ENCODE results near the gene DMXL2.
"Not testable (repeated sequence)": the region's sequence is repeated elsewhere in the genome, so short reads cannot be mapped to it uniquely, and the experiment has no call there.

Gene DMXL2

GRCh38 chr15:51658664-51659063 is 36.1 kb upstream of the DMXL2 start:
- TF ChIP-seq CTCF (IDR thresholded peaks at IDR 0.05; ENCODE audit: borderline replicate concordance, insufficient read depth, low read depth, low read length), result no peak
- H3K4me3 ChIP-seq (ENCODE audit: low read depth, low read length), result no peak overlapping the region

- H3K4me3 ChIP-seq (ENCODE audit: low read depth, low read length), result not testable (repeated sequence)
Measured at GRCh38 chr15:51655401-51656057, 33.0 kb upstream of the DMXL2 start.

GRCh38 chr15:51652084-51652668 is 29.6 kb upstream of the DMXL2 start:
- no peak for TF ChIP-seq CTCF (IDR thresholded peaks at IDR 0.05; ENCODE audit: borderline replicate concordance, insufficient read depth, low read depth, low read length)
- H3K4me3 ChIP-seq (ENCODE audit: low read depth, low read length), result no peak overlapping the region

- no peak overlapping the region for H3K4me3 ChIP-seq (ENCODE audit: low read depth, low read length)
- peak; percentile 37; the same call in 1 of the 2 replicates for TF ChIP-seq CTCF (IDR thresholded peaks at IDR 0.05; ENCODE audit: borderline replicate concordance, insufficient read depth, low read depth, low read length)
Measured at GRCh38 chr15:51649659-51650521, 27.3 kb upstream of the DMXL2 start.

GRCh38 chr15:51648643-51649042 is 26.1 kb upstream of the DMXL2 start:
- H3K4me3 ChIP-seq (ENCODE audit: low read depth, low read length), result not testable (repeated sequence)

GRCh38 chr15:51648101-51648500 is 25.5 kb upstream of the DMXL2 start:
- not testable (repeated sequence) for H3K4me3 ChIP-seq (ENCODE audit: low read depth, low read length)

- no peak overlapping the region for H3K4me3 ChIP-seq (ENCODE audit: low read depth, low read length)
- no peak for TF ChIP-seq CTCF (IDR thresholded peaks at IDR 0.05; ENCODE audit: borderline replicate concordance, insufficient read depth, low read depth, low read length)
Measured at GRCh38 chr15:51647128-51647562, 24.6 kb upstream of the DMXL2 start.

- no peak for TF ChIP-seq CTCF (IDR thresholded peaks at IDR 0.05; ENCODE audit: borderline replicate concordance, insufficient read depth, low read depth, low read length)
Measured at GRCh38 chr15:51642696-51643095, 20.1 kb upstream of the DMXL2 start.

More at GRCh38 chr15:51642696-51643095, 20.1 kb upstream of the DMXL2 start:
- H3K4me3 ChIP-seq (ENCODE audit: low read depth, low read length), result no peak overlapping the region
